HCT116 (cell line): Measurements from ENCODE around the gene ST8SIA2. TPM values are rescaled to one million over a fixed set of nuclear protein-coding genes. Genes with fewer than 3 reads are reported as not detected.

Source experiments
- ATAC-seq: fragments of 200-7000 bp; cut with Tn5 transposase; 2 replicates; pipeline ENCODE4 v1.9.1; 2020; ENCODE audit warnings: mild to moderate bottlenecking, moderate library complexity
- BruUV-seq: library from RNA; stranded (reverse); fragments of 400-500 nt; replicated peaks from 2 replicates; lab custom pipeline; 2021; lab: Mats Ljungman, UMichigan
- CTCF ChIA-PET: fragments of 300-600 bp; sonication (Branson Sonifier 250); formaldehyde crosslinking; loops from one replicate; lab custom pipeline; 2021; ENCODE audit warnings: antibody characterized with exemption; lab: Charles Lee
- POLR2A ChIA-PET: fragments of 300-600, 350-600 bp; sonication (Branson Sonifier 250); formaldehyde crosslinking; loops from one replicate; lab custom pipeline; 2021; ENCODE audit warnings: antibody characterized with exemption; lab: Charles Lee
- RAD21 ChIA-PET, 2 experiments: fragments of 300-600 bp; sonication (Branson Sonifier 250); formaldehyde crosslinking; loops; one replicate each; lab custom pipeline; 2023; ENCODE audit warnings: low total read pairs in 2 of 2; ENCODE audit not compliant: uncharacterized antibody in 2 of 2, unreplicated experiment in 2 of 2, low non-redundant PET in 1 of 2; lab: Charles Lee
- DNase-seq: peaks from one replicate; pipeline ENCODE4 v3.0.0-alpha.2; 2010; ENCODE audit warnings: low read depth, low spot score
- H2AFZ ChIP-seq: fragments of 200-600 bp; shearing (Covaris generic), sonication (generic); 2 replicates; pipeline ENCODE4 v1.6.1; 2017; ENCODE audit warnings: low read depth, mixed run types, mixed read lengths, antibody characterized with exemption, low read length; ENCODE audit not compliant: poor library complexity, severe bottlenecking
- H3K27ac ChIP-seq: 2 replicates; pipeline ENCODE4 v1.5.1; 2012; ENCODE audit warnings: low read depth, low read length
- H3K27me3 ChIP-seq: fragments of 200-600 bp; sonication (generic); 2 replicates; pipeline ENCODE4 v1.6.1; 2016; ENCODE audit warnings: mixed run types, low read length, mixed read lengths; ENCODE audit not compliant: insufficient read depth
- H3K36me3 ChIP-seq, 2 experiments: fragments of 200-500 bp in 1 of 2; fragments of 200-600 bp in 1 of 2; sonication (Bioruptor generic) in 1 of 2; sonication (generic) in 1 of 2; 2 replicates each; pipeline versions ENCODE4 v1.5.1 to v1.6.1; 2014 to 2016; ENCODE audit warnings: low read length in 2 of 2, inconsistent platforms in 1 of 2, mixed read lengths in 1 of 2, mixed run types in 1 of 2; ENCODE audit not compliant: insufficient read depth in 2 of 2, control insufficient read depth in 1 of 2
- H3K4me1 ChIP-seq, 2 experiments: fragments of 200-600 bp in 1 of 2; sonication (generic) in 1 of 2; 2 replicates each; pipeline versions ENCODE4 v1.5.1 to v1.6.1; 2012 to 2017; ENCODE audit warnings: low read length in 2 of 2, inconsistent platforms in 1 of 2, mild to moderate bottlenecking in 1 of 2, mixed read lengths in 1 of 2, mixed run types in 1 of 2, moderate library complexity in 1 of 2; ENCODE audit not compliant: insufficient read depth in 2 of 2, control insufficient read depth in 1 of 2
- H3K4me2 ChIP-seq: fragments of 200-600 bp; sonication (generic); 2 replicates; pipeline ENCODE4 v1.6.1; 2017; ENCODE audit warnings: mixed run types, low read length, mixed read lengths
- H3K4me3 ChIP-seq, 2 experiments: fragments of 200-600 bp in 1 of 2; sonication (generic) in 1 of 2; replicated peaks in 1 of 2; 2 replicates each; pipeline ENCODE4 v1.5.1; 2011 to 2016; ENCODE audit warnings: low read length in 2 of 2, control low read depth in 1 of 2, low read depth in 1 of 2, mild to moderate bottlenecking in 1 of 2, mixed read lengths in 1 of 2, mixed run types in 1 of 2
- H3K79me2 ChIP-seq: fragments of 200-600 bp; sonication (generic); 2 replicates; pipeline ENCODE4 v1.6.1; 2017; ENCODE audit warnings: mild to moderate bottlenecking, mixed run types, low read length, moderate library complexity, mixed read lengths; ENCODE audit not compliant: insufficient read depth
- H3K9ac ChIP-seq: fragments of 200-600 bp; sonication (generic); 2 replicates; pipeline ENCODE4 v1.6.1; 2016; ENCODE audit warnings: low read length, mixed read lengths
- H3K9me2 ChIP-seq: fragments of 200-600 bp; sonication (generic), shearing (Covaris generic); 2 replicates; pipeline ENCODE4 v1.6.1; 2017; ENCODE audit warnings: mixed run types, mild to moderate bottlenecking, moderate library complexity; ENCODE audit not compliant: insufficient read depth
- H3K9me3 ChIP-seq, 2 experiments: fragments of 200-500 bp in 1 of 2; fragments of 200-600 bp in 1 of 2; sonication (Bioruptor generic) in 1 of 2; sonication (generic) in 1 of 2; 2 replicates each; pipeline ENCODE4 v1.6.1; 2014 to 2017; ENCODE audit warnings: low read length in 2 of 2, mixed read lengths in 2 of 2, inconsistent platforms in 1 of 2, low read depth in 1 of 2, mild to moderate bottlenecking in 1 of 2, mixed run types in 1 of 2, moderate library complexity in 1 of 2; ENCODE audit not compliant: control insufficient read depth in 1 of 2, insufficient read depth in 1 of 2
- H4K20me1 ChIP-seq: fragments of 200-600 bp; sonication (generic), shearing (Covaris generic); 2 replicates; pipeline ENCODE4 v1.6.1; 2017; ENCODE audit warnings: mixed run types, mild to moderate bottlenecking, moderate library complexity; ENCODE audit not compliant: insufficient read depth
- CEBPB ChIP-seq: IDR thresholded peaks from 2 replicates; pipeline ENCODE4 v1.6.1; 2012; ENCODE audit warnings: low read depth
- ELF1 ChIP-seq: IDR thresholded peaks from 2 replicates; pipeline ENCODE4 v1.6.1; 2012; ENCODE audit warnings: low read depth, borderline replicate concordance
- EZH2 ChIP-seq: fragments of 200-600 bp; sonication (generic); IDR thresholded peaks from 2 replicates; pipeline ENCODE4 v1.6.1; 2017; ENCODE audit warnings: antibody characterized with exemption, mixed run types
- FOSL1 ChIP-seq: IDR thresholded peaks from 2 replicates; pipeline ENCODE4 v1.6.1; 2012; ENCODE audit warnings: low read depth
- JUND ChIP-seq: IDR thresholded peaks from 2 replicates; pipeline ENCODE4 v1.6.1; 2012
- POLR2AphosphoS5 ChIP-seq: IDR thresholded peaks from 2 replicates; pipeline ENCODE4 v1.6.1; 2011; ENCODE audit warnings: mild to moderate bottlenecking, low read depth, low read length, moderate library complexity
- RAD21 ChIP-seq: IDR thresholded peaks from 2 replicates; pipeline ENCODE4 v1.6.1; 2012; ENCODE audit warnings: low read depth, mild to moderate bottlenecking
- SIN3A ChIP-seq: IDR thresholded peaks from 2 replicates; pipeline ENCODE4 v1.6.1; 2012; ENCODE audit warnings: low read depth
- SP1 ChIP-seq: IDR thresholded peaks from 2 replicates; pipeline ENCODE4 v1.6.1; 2012; ENCODE audit warnings: low read depth
- SRF ChIP-seq: IDR thresholded peaks from 2 replicates; pipeline ENCODE4 v1.6.1; 2012; ENCODE audit warnings: low read depth
- ZFX ChIP-seq: fragments of 450-650 bp; IDR thresholded peaks from 2 replicates; pipeline ENCODE4 v1.6.1; 2017
- ZNF274 ChIP-seq: fragments of 200-500 bp; sonication (Bioruptor generic); IDR thresholded peaks from 2 replicates; pipeline ENCODE4 v1.6.1; 2014; ENCODE audit warnings: mild to moderate bottlenecking, low read depth, low read length, inconsistent platforms
- intact Hi-C: fragments of 100-400 bp; cut with micrococcal nuclease; formaldehyde crosslinking; loops from 2 replicates; pipeline ENCODE4 v1.10.0; 2022
- total RNA-seq: library from RNA; stranded (reverse); gene quantifications from one replicate; pipeline ENCODE4 v1.2.1, GENCODE V29; 2021; ENCODE audit not compliant: unreplicated experiment
- TF ChIP-seq, protein P1 (sequence below), 3 experiments: fragments of 200-600 bp in 1 of 3; sonication (generic) in 1 of 3; IDR thresholded peaks in 2 of 3; conservative IDR thresholded peaks in 1 of 3; 2 replicates each; pipeline ENCODE4 v1.5.1; 2012 to 2017; ENCODE audit warnings: low read depth in 2 of 3, low read length in 2 of 3, antibody characterized with exemption in 1 of 3, borderline replicate concordance in 1 of 3, control low read depth in 1 of 3, mild to moderate bottlenecking in 1 of 3, mixed read lengths in 1 of 3, mixed run types in 1 of 3, moderate library complexity in 1 of 3; ENCODE audit not compliant: insufficient read depth in 1 of 3
- TF ChIP-seq, protein P2 (sequence below): IDR thresholded peaks from 2 replicates; pipeline ENCODE4 v1.6.1; 2012
- TF ChIP-seq, protein P3 (sequence below): IDR thresholded peaks from 2 replicates; pipeline ENCODE4 v1.6.1; 2012
- TF ChIP-seq, protein P4 (sequence below): IDR thresholded peaks from 2 replicates; pipeline ENCODE4 v1.6.1; 2012; ENCODE audit warnings: low read depth

Gene ST8SIA2
- total RNA-seq, 1 experiment from 2014 or later: not detected

DNA sequence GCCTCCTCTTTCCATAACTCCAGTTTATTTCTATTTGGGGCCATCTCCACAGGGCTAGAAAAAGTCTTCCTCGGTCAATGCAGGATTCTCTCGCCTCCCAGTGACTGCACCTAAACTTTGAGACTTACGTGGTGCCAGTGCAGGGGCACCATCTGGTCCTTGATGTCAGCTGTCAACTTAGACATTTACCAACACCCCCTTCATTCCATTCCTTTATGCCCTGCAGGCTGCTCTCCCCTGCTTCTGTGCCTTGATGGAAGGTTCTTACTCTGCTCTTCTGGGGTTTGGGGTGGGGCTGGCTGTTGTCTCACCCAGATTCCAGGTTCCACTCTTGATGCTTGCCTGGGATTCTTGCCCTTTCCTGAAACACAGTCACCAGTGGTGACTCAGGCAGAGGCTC, 101.8 kb downstream of the ST8SIA2 start:
- ChIA-PET RAD21 (no interaction called here), CTCF (no interaction called here), POLR2A (no interaction called here)
- no peaks in the 10 kb centered on the region for H3K36me3 ChIP-seq
- H3K79me2 ChIP-seq: no peaks in the 10 kb centered on the region
- no peaks in the 10 kb centered on the region for H3K4me1 ChIP-seq
- H3K27me3 ChIP-seq: peaks cover 74% of the 10 kb centered on the region
- H3K9ac ChIP-seq: no peak overlapping the region
- H4K20me1 ChIP-seq: no peaks in the 10 kb centered on the region
- H3K9me3 ChIP-seq: no peaks in the 10 kb centered on the region
- no peak overlapping the region for H3K27ac ChIP-seq
- no TSS peak for BruUV-seq
- H3K4me2 ChIP-seq: no peak overlapping the region
- DNase-seq (no peak), ATAC-seq (no peak)
- H3K4me3 ChIP-seq: no peak overlapping the region
- H2AFZ ChIP-seq: no peak overlapping the region
- intact Hi-C loops: no loop called here
- TF ChIP-seq EZH2: no peak
- no peak for TF ChIP-seq SRF
- TF ChIP-seq FOSL1: no peak
- no peaks in the 10 kb centered on the region for H3K9me2 ChIP-seq

DNA sequence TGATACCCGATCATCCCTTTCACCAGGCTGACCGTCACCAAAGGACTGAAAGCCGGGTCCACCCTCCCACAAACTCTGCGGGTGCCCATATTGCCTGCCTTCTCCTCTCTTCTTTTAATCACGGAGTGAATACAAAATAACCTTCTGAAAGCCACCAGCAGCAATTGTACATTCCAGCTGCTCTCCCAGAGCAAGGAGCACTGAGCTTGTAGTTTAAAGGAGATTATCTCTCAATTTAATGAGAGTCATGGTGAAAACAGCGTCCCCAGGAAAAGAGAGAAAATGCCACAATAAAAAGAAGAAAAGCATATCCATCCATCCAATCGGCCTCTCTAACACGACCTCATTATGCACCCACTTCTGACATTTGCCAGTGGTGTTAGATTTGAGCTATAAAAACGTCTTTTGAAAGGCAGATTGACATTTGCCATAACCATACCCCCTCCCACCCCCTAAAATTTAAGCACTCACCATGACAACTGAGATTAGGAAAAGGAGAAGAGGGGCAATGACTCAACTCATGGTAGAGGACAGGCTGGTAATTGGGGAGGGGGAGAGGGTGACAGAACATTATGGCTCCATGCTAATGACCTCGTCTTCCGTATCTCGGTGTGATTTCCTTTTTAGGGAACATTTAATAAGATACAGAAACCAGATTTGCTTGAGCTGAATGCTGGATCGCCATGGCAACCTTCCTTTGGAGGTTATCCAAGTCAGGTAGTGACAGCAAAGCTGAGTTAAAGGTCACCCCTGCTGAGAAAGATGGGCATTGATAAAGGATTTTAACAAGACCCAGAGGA, 106.2 kb downstream of the ST8SIA2 start:
- ChIA-PET RAD21 (no interaction called here), POLR2A (no interaction called here), CTCF (no interaction called here)
- H3K9ac ChIP-seq: no peak overlapping the region
- no peaks in the 10 kb centered on the region for H3K9me2 ChIP-seq
- H3K9me3 ChIP-seq: no peaks in the 10 kb centered on the region
- no peak for DNase-seq
- H3K79me2 ChIP-seq: no peaks in the 10 kb centered on the region
- BruUV-seq: no TSS peak
- no peaks in the 10 kb centered on the region for H4K20me1 ChIP-seq
- H3K4me2 ChIP-seq: no peak overlapping the region
- no peaks in the 10 kb centered on the region for H3K36me3 ChIP-seq
- H3K27ac ChIP-seq: no peak overlapping the region
- peaks cover 72% of the 10 kb centered on the region for H3K27me3 ChIP-seq
- H3K4me3 ChIP-seq: no peak overlapping the region
- no peak overlapping the region for H2AFZ ChIP-seq
- H3K4me1 ChIP-seq: no peaks in the 10 kb centered on the region
- ATAC-seq: no peak
- intact Hi-C loops: no loop called here
- TF ChIP-seq, protein P1, sequence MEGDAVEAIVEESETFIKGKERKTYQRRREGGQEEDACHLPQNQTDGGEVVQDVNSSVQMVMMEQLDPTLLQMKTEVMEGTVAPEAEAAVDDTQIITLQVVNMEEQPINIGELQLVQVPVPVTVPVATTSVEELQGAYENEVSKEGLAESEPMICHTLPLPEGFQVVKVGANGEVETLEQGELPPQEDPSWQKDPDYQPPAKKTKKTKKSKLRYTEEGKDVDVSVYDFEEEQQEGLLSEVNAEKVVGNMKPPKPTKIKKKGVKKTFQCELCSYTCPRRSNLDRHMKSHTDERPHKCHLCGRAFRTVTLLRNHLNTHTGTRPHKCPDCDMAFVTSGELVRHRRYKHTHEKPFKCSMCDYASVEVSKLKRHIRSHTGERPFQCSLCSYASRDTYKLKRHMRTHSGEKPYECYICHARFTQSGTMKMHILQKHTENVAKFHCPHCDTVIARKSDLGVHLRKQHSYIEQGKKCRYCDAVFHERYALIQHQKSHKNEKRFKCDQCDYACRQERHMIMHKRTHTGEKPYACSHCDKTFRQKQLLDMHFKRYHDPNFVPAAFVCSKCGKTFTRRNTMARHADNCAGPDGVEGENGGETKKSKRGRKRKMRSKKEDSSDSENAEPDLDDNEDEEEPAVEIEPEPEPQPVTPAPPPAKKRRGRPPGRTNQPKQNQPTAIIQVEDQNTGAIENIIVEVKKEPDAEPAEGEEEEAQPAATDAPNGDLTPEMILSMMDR (IDR thresholded peaks at IDR 0.05 in 2 of 3, conservative IDR thresholded peaks at IDR 0.05 in 1 of 3; ENCODE audit: borderline replicate concordance in 1 of 3, insufficient read depth in 1 of 3, low read depth in 2 of 3, low read length in 2 of 3): no peak
- TF ChIP-seq POLR2AphosphoS5 (no peak), RAD21 (no peak), JUND (no peak), CEBPB (no peak), SIN3A (no peak), ZNF274 (no peak), ELF1 (no peak), SP1 (no peak), ZFX (no peak), EZH2 (no peak), SRF (no peak)
- TF ChIP-seq, protein P2, sequence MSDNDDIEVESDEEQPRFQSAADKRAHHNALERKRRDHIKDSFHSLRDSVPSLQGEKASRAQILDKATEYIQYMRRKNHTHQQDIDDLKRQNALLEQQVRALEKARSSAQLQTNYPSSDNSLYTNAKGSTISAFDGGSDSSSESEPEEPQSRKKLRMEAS: no peak
- TF ChIP-seq, protein P3, sequence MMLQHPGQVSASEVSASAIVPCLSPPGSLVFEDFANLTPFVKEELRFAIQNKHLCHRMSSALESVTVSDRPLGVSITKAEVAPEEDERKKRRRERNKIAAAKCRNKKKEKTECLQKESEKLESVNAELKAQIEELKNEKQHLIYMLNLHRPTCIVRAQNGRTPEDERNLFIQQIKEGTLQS: no peak
- TF ChIP-seq, protein P4, sequence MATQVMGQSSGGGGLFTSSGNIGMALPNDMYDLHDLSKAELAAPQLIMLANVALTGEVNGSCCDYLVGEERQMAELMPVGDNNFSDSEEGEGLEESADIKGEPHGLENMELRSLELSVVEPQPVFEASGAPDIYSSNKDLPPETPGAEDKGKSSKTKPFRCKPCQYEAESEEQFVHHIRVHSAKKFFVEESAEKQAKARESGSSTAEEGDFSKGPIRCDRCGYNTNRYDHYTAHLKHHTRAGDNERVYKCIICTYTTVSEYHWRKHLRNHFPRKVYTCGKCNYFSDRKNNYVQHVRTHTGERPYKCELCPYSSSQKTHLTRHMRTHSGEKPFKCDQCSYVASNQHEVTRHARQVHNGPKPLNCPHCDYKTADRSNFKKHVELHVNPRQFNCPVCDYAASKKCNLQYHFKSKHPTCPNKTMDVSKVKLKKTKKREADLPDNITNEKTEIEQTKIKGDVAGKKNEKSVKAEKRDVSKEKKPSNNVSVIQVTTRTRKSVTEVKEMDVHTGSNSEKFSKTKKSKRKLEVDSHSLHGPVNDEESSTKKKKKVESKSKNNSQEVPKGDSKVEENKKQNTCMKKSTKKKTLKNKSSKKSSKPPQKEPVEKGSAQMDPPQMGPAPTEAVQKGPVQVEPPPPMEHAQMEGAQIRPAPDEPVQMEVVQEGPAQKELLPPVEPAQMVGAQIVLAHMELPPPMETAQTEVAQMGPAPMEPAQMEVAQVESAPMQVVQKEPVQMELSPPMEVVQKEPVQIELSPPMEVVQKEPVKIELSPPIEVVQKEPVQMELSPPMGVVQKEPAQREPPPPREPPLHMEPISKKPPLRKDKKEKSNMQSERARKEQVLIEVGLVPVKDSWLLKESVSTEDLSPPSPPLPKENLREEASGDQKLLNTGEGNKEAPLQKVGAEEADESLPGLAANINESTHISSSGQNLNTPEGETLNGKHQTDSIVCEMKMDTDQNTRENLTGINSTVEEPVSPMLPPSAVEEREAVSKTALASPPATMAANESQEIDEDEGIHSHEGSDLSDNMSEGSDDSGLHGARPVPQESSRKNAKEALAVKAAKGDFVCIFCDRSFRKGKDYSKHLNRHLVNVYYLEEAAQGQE: no peak
